Measurements from ENCODE around the gene UGT1A6. TPM values are rescaled to one million over a fixed set of nuclear protein-coding genes. Genes with fewer than 3 reads are reported as not detected.
"Not testable (repeated sequence)": the region's sequence is repeated elsewhere in the genome, so short reads cannot be mapped to it uniquely, and the experiment has no call there.

Gene UGT1A6
- total RNA-seq, 2 donors from 2014 or later = not detected

DNA sequence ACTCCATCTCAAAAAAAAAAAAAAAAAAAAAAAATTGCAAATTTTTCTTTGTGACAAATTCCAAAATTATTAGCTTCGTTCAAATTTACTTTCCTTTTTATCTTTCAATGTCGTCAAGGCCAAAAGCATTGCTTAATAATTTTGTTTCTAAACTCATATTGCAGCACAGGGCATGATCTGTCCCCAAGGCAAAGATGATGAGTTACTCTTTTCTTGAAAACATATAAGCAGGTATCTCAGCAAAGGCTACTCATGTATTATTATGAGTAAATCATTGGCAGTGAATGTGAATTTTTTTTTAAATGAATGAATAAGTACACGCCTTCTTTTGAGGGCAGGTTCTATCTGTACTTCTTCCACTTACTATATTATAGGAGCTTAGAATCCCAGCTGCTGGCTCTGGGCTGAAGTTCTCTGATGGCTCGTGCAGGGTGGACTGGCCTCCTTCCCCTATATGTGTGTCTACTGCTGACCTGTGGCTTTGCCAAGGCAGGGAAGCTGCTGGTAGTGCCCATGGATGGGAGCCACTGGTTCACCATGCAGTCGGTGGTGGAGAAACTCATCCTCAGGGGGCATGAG is 11.1 kb upstream of the UGT1A6 start, which contains the start of gene UGT1A7:
Gene UGT1A7 (plus strand): TSS at position 381 of the 579 bp plus-strand sequence. CDS start 37 bp downstream, at position 418.
- DNase-seq (ENCODE audit: low spot score) = no peak
- intact Hi-C loops (cut with DNase I) = no loop called here

DNA sequence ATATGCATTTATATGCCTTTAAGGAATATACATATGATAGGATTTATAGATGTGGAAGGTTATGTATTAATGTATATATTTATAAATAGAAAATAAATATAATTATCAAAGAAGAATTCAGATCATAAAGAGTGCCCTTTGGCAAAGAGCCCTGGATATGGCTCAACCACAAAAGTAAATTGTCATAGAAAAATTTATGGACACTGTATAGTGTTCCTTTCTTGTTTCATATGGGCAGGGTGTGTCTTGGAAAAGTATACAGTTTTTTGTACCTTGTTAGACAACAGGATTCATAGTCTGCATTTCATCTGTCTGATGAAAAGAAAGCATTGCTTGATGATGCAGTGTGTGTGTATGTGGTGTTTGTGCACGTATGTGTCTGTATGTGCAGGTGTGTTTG is 8.1 kb upstream of the UGT1A6 start:
- intact Hi-C loops (cut with DNase I) = no loop called here
- no peak for DNase-seq (ENCODE audit: low spot score)

DNA sequence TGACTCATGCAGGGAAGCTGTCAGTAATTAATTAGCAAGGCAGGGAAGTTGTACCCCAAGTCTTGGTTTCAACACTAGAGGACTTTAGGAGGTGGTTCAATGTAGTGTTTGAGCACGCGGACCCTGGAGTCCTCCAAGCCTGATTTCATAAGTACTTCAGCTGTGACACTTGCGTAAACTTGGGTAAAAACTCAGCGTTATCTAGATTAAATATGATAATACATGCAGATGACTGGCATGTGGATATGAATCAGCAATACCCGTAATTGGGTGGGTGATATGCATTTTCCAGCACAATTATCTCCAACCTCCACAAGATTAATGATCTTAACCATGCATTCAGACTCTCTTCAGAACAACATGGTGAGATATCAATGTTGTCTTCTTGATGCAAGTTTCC is 5.8 kb upstream of the UGT1A6 start:
- intact Hi-C loops (cut with DNase I) = no loop called here

DNA sequence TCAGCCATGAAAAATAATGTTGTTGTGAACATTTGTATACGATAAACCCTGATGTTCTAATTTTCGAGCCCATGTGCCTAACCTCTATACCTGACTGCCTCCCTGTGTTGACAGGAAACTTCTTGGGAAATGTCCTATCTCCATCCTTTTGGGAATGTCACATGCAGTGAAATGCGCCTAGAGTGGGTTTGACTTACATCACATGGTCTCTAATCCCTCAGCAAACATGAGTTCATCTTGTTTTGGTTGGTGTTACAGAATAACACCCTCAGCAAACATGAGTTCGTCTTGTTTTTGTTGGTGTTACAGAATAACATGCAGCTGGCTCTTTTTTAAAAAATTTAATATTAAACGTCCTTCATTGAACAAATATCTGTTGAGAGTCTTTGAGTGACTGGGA is 4.3 kb upstream of the UGT1A6 start:
- intact Hi-C loops (cut with DNase I) = no loop called here
- DNase-seq (ENCODE audit: low spot score) = no peak

More for the DNA sequence above, 5.8 kb upstream of the UGT1A6 start:
- DNase-seq (ENCODE audit: low spot score) = no peak

DNA sequence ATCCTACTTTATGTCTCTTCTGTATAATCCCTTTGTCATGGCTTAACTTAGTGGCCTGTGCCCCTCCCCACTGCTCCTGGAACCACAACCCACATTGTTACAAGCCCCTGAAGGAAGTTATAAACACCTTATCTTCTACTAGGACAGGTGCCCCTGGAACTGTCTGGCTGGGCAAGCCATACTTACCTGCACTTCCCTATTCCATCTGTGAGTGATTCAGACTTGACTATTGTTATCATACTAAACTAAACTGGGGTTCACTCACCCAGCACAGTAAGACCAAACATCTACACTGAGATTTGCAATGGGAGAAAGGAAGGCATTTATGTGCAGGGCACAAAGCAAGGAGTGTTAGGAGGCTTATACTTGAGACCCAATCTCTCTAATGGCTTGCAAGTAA is 3.7 kb upstream of the UGT1A6 start:
- DNase-seq (ENCODE audit: low spot score) = no peak
- intact Hi-C loops (cut with DNase I) = no loop called here

DNA sequence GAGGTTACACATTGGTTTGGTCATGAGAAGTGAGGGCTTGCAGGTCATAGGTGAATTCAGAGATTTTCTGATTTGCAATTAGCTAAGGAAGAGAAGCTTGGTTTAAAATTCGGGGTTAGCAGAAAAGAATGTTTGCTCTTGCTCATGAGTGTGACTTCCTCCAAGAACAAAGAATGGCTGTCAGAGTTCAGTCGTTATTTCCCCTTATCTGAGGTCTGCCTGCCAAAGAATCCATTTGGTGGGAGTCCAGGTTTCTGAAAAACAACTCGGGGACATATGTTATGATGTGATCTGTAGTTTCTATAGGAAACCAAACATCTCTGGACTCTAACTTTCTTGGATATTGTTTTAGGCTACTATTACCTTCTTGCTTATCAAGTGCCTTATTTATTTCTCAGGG is 3.2 kb upstream of the UGT1A6 start:
- intact Hi-C loops (cut with DNase I) = no loop called here
- DNase-seq (ENCODE audit: low spot score) = no peak

DNA sequence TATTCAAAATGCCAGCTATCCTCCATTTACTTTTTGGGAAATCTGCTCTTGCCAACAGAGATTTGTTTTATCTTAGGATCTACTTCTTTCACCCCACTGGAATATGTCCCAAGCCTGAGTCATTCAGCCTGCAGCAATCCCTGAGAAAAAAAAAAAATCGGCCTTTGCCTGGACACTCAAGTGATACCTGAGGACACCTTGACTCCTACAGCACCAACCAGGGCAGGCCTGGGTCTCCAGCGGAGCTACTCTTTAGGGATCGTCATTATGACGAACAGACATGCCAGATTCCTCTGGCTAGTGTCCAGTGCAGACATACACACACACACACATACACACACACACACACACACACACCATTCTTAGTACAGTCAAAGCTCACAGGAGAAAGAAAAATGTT is 2.2 kb upstream of the UGT1A6 start:
- DNase-seq (ENCODE audit: low spot score) = no peak
- intact Hi-C loops (cut with DNase I) = no loop called here

DNA sequence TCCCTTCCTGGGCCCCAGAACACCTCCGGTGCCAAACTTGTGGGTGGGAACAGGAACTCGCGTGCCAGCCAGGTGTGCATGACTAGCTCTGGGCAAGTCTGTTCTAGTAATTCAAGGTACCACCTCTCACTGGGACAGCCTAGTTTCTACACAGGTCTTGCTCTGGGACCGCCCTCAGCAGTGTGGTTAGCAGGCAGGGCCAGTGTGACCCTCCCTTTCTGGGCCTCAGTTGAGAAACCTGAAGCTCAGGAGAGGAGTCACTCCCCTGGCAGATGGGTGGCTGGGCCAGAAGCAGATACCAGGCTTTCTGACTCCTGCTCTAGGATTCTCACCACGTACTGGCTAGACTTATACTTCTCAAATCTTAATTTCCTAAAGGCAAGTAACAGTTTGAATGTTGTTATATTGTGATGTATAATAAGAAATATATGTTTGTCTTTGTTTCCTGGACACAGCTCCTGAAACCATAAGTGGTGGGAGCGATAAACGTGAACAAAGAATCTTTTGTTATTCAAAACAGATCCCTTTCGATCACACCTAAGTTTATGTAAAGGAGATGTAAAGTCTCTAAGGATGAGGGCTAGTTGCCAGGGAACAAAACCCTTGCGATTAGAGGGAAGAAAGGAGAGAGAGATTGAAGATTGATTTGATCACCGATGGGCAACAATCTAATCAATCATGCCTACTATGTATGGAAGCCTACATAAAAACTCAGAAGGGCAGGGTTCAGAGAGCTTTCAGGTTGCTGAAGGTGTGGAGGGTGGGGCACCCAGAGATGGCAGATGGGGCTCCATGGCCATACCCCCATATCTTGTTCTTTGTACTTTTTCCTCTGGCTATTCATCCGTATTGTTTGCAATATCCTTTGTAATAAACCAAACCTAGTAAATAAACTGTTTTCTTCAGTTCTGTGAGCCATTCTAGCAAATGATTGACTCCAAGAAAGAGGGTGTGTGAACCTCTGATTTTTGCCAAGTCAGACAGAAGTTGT is 952 bp upstream of the UGT1A6 start:
- intact Hi-C loops (cut with DNase I) = no loop called here
- no peak for DNase-seq (ENCODE audit: low spot score)

DNA sequence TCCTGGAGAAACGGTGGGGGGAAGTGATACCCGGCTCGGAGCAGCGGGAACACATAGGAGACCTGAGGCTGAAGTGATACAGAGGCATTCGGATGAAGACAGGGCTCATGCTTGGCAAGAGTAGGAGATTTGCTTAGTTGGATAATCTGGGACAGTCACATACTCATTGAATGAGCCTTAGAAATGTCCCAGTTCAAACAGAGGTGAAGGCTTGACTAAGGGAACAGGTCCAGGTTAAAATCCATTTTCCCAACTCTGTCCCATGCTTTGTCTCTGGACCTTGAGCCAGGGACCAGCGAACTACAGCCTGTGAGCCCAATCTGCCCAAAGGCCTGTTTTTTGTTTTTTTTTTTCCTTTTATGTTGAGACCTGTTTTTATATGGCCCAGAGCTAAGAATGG is 1.3 kb downstream of the UGT1A6 start:
- no peak for DNase-seq (ENCODE audit: low spot score)
- intact Hi-C loops (cut with DNase I) = no loop called here

DNA sequence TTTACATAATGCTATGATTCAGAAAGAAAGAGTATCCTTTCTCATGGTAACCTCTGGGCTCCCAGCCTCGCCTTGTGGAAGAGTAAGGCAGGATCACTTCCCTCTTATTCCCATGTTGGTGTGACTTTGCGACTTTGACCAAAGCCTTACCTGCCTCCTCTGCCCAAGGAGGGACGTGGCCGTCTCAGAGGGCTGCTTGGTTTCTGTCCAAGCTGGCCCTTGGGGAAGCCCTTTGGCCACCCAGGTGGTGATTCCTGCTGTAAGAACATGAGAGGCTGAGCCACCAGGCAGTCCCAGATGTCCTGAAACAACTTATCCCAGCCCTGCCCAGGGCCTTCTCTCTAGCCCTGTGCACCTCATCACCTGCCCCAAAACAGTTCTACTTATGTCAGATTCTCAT is 6.0 kb downstream of the UGT1A6 start:
- DNase-seq (ENCODE audit: low spot score) = no peak
- intact Hi-C loops (cut with DNase I) = no loop called here

DNA sequence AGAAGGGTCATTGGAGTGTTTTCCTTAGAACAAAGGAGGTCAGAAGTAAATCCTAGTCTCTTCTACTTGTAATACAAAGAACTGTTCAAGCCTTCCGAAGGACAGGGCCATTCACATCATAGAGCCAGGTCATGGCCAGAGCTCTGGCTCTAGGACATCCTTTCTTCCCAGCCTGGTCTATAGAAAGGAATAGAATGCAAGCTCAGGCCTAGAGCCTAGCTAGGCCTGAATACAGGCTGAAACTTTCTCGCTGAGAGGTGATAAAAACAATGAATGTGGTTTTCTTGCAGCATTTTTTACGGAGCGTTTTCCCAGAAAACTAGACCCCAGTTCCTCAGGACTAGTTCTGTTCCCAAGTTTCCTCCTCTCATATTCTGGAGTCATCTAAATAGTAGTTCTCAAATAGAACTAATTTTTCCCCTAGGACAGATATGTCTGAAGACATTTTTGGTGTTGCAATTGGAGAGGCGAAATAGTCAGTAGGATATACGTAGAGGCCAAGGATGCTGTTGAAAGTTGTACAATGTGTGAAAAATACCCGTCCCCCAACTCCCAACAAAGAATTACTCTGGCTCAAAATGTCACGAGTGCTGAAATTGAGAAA is 6.8 kb downstream of the UGT1A6 start:
- intact Hi-C loops (cut with DNase I) = no loop called here
- DNase-seq (ENCODE audit: low spot score) = no peak

DNA sequence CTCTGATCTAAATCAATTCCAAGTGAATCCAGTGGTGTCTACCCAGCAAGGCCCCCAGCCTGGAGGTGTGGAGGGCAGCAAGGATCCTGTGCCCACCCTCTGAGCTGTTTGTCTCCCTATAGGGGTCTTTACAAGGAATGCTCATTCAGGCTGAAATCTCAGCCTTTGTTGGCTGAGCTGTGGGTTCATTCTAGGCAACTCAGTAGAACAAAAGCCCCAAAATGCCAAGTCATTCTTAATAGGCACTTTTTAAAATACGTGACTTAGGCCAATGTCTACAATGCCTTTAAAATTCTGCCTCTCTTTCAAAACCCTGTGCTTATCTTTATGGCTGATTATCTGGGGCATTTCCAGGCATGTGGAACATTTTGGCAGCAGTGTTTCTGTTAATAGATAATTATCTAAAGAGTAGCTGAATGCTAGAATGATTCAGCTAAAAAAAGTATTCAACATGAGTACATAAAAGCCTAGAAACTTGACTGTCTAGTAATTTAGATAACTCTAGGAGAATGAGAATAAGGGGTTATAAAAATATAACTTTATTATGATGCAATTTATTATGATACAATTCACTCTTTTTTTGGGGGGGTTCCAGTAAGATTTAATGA is 7.4 kb downstream of the UGT1A6 start:
- DNase-seq (ENCODE audit: low spot score) = no peak
- intact Hi-C loops (cut with DNase I) = no loop called here

DNA sequence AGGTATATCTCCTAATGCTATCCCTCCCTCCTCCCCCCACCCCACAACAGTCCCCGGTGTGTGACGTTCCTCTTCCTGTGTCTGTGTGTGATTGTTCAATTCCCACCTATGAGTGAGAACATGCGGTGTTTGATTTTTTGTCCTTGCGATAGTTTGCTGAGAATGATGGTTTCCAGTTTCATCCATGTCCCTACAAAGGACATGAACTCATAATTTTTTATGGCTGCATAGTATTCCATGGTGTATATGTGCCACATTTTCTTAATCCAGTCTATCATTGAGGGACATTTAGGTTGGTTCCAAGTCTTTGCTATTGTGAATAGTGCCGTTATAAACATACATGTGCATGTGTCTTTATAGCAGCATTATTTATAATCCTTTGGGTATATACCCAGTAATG is 8.2 kb downstream of the UGT1A6 start:
- intact Hi-C loops (cut with DNase I); DNase-seq (ENCODE audit: low spot score): not testable (repeated sequence)

DNA sequence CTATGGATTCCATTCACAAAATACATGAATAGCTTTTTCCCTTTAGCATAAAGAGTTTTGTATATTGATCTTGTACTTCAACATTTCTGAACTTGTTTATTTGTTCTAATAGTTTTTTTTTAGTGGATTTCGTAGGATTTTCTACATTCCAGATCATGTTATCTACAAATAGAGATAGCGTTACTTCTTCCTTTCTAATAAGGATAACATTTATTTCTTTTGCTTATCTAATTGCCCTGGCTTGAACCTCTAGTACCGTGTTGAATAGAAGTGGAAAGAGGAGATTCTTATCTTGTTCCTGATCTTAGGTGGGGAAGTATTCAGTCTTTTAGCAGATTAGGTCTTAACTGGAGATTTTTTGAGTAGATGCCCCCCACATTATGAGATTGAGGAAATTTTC is 9.5 kb downstream of the UGT1A6 start:
- intact Hi-C loops (cut with DNase I) = no loop called here
- no peak for DNase-seq (ENCODE audit: low spot score)

DNA sequence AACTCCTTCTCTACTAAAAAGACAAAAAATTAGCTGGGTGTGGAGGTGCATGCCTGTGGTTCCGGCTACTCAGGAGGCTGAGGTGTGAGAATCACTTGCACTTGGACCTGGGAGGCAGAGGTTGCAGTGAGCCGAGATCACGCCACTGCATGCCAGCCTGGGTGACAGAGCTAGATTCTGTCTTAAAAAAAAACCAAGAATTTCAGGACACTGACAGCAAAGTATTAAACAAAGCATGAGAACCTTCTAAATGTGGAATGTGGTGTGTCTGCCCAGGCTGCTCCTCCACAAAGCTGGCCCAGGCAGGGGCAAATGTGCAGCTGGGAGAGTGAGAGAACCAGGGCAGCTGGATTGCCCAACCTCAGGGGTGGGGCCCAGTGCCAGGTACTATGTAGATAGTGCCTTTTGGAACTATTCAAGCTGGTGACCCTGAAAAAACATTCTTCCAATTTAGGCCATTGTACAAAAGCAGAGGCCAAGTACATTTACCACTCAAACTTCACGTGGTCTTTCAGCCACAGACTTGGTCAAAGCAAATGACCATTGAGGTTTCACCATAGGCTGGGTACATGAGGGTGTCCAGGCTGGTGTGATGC is 13.3 kb downstream of the UGT1A6 start:
- intact Hi-C loops (cut with DNase I) = no loop called here
- no peak for DNase-seq (ENCODE audit: low spot score)

DNA sequence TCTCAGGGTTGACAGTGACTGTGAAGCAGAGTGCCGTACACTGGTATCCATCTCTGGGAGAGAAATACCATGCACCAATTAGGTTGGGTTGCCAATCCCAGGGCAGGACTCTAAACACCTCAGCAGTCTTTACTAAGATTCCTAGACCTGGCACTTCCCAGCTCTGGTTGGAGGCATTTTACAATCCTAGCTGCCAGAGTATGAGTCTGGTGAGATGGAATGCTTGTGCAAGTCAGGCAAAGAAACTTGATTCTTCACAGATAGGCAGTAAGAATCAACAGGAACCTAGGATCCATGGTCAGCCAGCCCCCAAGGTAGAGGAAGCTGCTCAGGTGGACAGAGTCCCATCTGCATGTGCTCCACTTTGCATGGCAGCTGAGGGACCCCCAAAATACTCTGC is 14.0 kb downstream of the UGT1A6 start:
- intact Hi-C loops (cut with DNase I) = no loop called here

DNA sequence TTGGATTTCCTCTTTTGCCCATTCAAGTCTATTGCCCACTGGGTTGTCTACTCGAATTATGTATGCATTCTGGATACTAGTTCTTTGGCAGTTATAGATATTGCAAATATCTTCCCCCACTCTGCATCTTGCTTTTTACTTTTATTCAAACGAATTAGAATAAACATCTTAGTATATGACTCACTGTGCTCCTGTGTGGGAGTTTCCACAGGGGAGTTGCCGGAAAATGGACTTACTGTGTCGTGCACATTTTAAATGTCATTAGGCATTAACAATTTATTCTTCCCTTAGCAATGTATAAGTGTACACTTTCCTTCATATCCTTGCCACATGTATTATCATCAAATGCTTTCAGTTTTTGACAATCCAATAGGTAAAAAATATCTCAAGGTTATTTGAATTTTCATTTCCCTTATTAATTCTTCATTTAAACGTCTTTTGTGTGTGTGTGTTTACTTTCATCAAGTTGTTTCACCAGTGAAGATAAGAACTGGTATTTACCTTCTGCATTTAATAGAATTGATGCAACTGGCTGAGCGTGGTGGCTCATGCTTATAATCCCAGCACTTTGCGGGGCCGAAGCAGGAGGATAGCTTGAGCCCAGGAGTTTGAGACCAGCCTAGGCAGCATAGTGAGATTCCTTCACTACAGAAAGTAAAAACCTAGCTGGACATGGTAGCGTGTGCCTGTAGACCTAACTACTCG is 15.4 kb downstream of the UGT1A6 start:
- DNase-seq (ENCODE audit: low spot score) = no peak
- intact Hi-C loops (cut with DNase I) = no loop called here

More for the DNA sequence above, 14.0 kb downstream of the UGT1A6 start:
- DNase-seq (ENCODE audit: low spot score) = no peak

DNA sequence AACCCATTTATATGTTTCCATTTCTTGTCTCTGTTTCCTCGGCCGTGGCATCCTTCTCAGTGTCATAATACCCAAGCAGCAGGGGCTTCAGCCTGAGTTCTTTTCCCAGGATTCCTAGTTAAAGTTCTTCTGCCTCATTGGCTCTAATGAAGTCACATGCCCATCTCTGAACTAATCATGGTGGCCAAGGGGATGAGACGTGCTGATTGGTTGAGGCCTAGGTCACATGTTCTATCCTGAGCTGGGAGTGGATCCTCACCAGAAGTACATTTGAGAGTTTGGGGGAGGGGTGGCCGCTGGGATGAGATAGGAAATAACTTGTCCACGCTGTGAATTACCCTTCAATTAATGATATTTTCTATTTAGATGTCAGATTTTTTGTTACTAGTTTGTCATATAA is 16.3 kb downstream of the UGT1A6 start:
- intact Hi-C loops (cut with DNase I) = no loop called here
- DNase-seq (ENCODE audit: low spot score) = no peak
